Airway epithelial cell (primary cell): ENCODE data around the gene LACC1. TPM values are rescaled to one million over a fixed set of nuclear protein-coding genes. Genes with fewer than 3 reads are reported as not detected.

Experiments used
- total RNA-seq: library from RNA; depleted of rRNA; stranded (reverse); fragments of >200 nt; gene quantifications from 2 replicates; pipeline ENCODE4 v1.2.3, GENCODE V29; 2015

LACC1 gene
- 6.1 and 7.5 TPM in 2 replicates for total RNA-seq

GRCh38 chr13:43879755-43880181 lies at the start of gene LACC1:
LACC1 (plus strand) TSS chr13:43879904; CDS start chr13:43880986, 1,082 bp downstream.

DNA sequence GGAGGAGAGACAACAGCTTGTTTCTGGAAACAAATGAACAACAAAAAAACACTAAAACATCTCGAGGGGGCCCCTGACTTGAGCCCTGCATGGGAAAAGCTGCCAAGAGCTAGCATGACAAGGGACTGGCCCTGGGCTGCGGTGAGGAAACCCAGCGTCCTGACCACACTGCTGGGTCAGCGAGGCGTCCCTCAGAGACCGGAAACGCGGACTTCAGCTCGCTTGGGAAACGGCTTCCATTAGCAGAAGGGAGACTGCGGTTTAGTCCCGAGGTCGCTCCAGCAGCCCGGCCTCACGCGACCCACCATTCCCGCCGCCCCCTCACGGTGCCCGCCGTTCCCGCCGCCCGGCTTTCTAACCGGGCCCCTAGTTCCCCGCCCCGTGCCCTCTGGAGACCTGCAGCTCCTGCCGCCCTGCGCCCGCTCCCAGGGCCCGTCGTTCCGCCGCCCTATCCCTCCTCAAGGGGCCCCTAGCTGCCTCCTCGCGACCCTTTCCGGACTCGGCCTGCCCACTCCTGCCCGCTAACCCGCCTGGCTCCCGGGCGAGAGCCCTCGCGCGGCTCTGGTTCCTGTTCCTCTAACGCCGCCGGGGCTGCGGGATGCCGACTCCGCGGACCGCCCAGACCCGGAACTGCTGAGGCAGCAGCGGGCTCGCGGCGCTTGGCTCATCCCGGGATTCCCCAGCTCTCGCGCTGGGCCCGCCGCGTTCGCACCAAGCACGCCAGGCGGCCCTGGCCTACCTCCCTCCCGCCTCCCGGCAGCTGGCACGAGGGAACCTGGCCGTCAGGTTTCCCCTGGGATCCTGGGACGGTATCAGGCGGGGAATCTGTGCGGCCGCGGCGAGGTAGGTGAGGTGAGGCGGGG lies 581 bp upstream of the LACC1 start, which contains the start of gene CCDC122:
Gene CCDC122 (minus strand): TSS at position 849 of the 863 bp plus-strand sequence. CDS start 10,364 bp downstream, outside the sequence.

Other genes with a start within 250 kb of the LACC1 start
- 0.23 and 0.56 TPM in 2 replicates for gene ENOX1, start 92.9 kb upstream of the LACC1 start, total RNA-seq
- gene CCDC122, start 164 bp upstream of the LACC1 start, total RNA-seq: 5.0 and 8.4 TPM in 2 replicates